ENCODE measurements around the gene CDKN2AIP. TPM values are rescaled to one million over a fixed set of nuclear protein-coding genes. Genes with fewer than 3 reads are reported as not detected.
"Not testable (repeated sequence)": the region's sequence is repeated elsewhere in the genome, so short reads cannot be mapped to it uniquely, and the experiment has no call there.

Gene CDKN2AIP
- total and polyA plus RNA-seq, 8 donors = 5.9 to 12.2 (median 7.0) TPM

DNA sequence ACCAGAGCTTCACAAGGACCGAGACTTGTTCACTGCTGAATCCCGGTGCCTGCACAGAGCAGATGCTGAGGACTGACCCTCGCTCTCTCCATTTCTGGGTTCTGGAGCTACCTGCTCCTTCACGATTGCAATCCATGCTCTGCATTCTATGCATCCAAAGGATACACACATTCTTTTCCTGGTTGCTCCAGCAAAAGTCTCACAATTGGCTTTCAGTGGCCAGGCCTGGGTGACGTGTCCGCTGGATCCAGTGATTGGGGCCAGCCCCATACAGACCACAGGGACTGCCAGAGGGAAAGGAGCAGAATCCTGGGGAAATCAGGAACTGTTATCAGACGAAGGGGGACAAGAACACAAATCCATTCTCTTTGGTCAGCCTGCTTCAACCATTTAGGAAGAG lies 14.9 kb upstream of the CDKN2AIP start:
- WGBS, 2 donors = 86 to 87% methylated on average over 7 of the region's 7 CpGs
- Histone ChIP-seq H3K27me3 (no peaks in the 10 kb centered on the region), H3K36me3 (no peaks in the 10 kb centered on the region), H3K4me3 (no peak overlapping the region), H3K9me3 (no peaks in the 10 kb centered on the region), H3K27ac (no peak overlapping the region), H3K4me1 (no peaks in the 10 kb centered on the region)
- DNase-seq (no peak), FAIRE-seq (no peak), ATAC-seq (no peak)
- TF ChIP-seq, protein P1, sequence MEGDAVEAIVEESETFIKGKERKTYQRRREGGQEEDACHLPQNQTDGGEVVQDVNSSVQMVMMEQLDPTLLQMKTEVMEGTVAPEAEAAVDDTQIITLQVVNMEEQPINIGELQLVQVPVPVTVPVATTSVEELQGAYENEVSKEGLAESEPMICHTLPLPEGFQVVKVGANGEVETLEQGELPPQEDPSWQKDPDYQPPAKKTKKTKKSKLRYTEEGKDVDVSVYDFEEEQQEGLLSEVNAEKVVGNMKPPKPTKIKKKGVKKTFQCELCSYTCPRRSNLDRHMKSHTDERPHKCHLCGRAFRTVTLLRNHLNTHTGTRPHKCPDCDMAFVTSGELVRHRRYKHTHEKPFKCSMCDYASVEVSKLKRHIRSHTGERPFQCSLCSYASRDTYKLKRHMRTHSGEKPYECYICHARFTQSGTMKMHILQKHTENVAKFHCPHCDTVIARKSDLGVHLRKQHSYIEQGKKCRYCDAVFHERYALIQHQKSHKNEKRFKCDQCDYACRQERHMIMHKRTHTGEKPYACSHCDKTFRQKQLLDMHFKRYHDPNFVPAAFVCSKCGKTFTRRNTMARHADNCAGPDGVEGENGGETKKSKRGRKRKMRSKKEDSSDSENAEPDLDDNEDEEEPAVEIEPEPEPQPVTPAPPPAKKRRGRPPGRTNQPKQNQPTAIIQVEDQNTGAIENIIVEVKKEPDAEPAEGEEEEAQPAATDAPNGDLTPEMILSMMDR (IDR thresholded peaks at IDR 0.05) = no peak
- intact Hi-C loops (cut with DNase I) = no loop called here

DNA sequence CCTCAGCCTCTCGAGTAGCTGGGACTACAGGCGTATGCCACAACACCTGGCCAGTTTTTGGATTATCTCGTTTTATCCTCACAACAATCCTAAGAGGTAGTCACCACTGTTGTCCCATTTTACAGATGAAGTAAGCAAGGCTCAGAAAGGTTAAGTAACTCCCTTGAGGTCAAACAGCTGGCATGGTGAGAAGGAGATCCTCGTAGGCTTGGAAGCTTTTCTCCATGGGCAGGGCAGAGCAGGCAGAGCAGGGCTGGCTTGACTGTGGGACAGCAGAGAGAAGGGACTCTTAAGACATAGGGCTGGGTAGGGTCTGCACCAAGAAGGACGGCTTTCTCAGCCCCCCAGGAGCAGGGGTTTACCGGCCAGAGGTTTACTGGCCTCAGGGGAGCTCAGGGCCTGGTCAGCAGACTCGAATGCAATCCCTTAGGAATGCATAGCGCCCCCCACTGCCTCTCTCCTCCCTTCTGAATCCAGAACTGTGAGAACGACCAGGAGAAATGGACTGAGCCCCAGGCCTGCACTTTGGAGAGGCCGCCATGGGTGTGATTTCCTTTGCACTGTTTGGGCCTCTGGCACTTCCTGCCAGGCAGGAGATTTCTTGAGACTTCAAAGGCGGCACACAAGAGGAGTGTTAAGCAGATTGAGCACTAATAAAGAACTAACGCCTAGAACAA lies 14.0 kb upstream of the CDKN2AIP start:
- Histone ChIP-seq H3K4me3 (no peak overlapping the region), H3K9me3 (no peaks in the 10 kb centered on the region), H3K36me3 (no peaks in the 10 kb centered on the region), H3K4me1 (no peaks in the 10 kb centered on the region), H3K27ac (no peak overlapping the region), H3K27me3 (no peaks in the 10 kb centered on the region)
- TF ChIP-seq, protein P1 (IDR thresholded peaks at IDR 0.05) = no peak
- intact Hi-C loops (cut with DNase I) = no loop called here
- ATAC-seq (peak in 1 of 4 donors; percentile 38), DNase-seq (peak in 1 of 6 donors; percentile 8), FAIRE-seq (no peak)
- 69 to 71% methylated on average over 12 of the region's 12 CpGs for WGBS, 2 donors

GRCh38 chr4:183430994-183431347 lies 13.5 kb upstream of the CDKN2AIP start:
- WGBS, 2 donors = 65 to 76% methylated on average over 3 of the region's 3 CpGs
- no peak overlapping the region for H3K4me3 ChIP-seq
- TF ChIP-seq, protein P1 (IDR thresholded peaks at IDR 0.05) = no peak
- no peak overlapping the region for H3K27ac ChIP-seq
- DNase-seq = no peak
- no peak for FAIRE-seq
- no peaks in the 10 kb centered on the region for H3K27me3 ChIP-seq
- no peak for ATAC-seq
- H3K4me1 ChIP-seq = no peaks in the 10 kb centered on the region
- intact Hi-C loops (cut with DNase I) = no loop called here
- no peaks in the 10 kb centered on the region for H3K36me3 ChIP-seq
- no peaks in the 10 kb centered on the region for H3K9me3 ChIP-seq

DNA sequence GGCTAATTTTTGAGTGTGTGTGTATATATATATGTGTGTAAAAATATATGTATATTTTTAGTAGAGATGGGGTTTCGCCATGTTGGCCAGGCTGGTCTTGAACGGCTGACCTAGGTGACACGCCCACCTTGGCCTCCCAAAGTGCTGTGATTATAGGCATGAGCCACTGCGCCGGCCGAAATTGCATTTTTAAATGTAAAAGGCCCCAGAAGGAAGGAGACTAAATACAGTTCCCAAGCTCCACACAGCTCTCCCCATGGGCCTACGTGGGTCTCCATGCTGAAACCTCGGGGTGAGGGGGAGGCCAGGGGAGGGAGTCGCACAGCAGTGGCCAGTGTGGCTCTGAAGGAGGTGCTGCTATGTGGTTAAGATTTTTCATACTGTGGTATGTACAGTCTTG lies 12.8 kb upstream of the CDKN2AIP start:
- FAIRE-seq = no peak

GRCh38 chr4:183433183-183433582 lies 11.3 kb upstream of the CDKN2AIP start:
- intact Hi-C loops (cut with DNase I); H3K27ac ChIP-seq; ATAC-seq; H3K9me3 ChIP-seq; FAIRE-seq; H3K27me3 ChIP-seq; H3K36me3 ChIP-seq; H3K4me3 ChIP-seq: not testable (repeated sequence)
- DNase-seq = peak in 1 of 6 donors; percentile 1
- 87 to 93% methylated on average over 21 to 27 of the region's 27 CpGs for WGBS, 2 donors
- H3K4me1 ChIP-seq = peaks cover 0 to 11% (median 8%) of the 10 kb centered on the region in 3 donors

More for the DNA sequence above, 12.8 kb upstream of the CDKN2AIP start:
- ATAC-seq (no peak), DNase-seq (peak in 1 of 6 donors; percentile 1)
- TF ChIP-seq, protein P1 (IDR thresholded peaks at IDR 0.05) = no peak
- Histone ChIP-seq H3K4me1 (no peaks in the 10 kb centered on the region), H3K36me3 (no peaks in the 10 kb centered on the region), H3K9me3 (no peaks in the 10 kb centered on the region), H3K27ac (no peak overlapping the region), H3K27me3 (no peaks in the 10 kb centered on the region), H3K4me3 (no peak overlapping the region)
- intact Hi-C loops (cut with DNase I) = no loop called here
- WGBS, 2 donors = 88 to 94% methylated on average over 9 of the region's 9 CpGs
